Ovary (tissue), 9 donors: ENCODE results near the gene BRD7. TPM values are rescaled to one million over a fixed set of nuclear protein-coding genes. Genes with fewer than 3 reads are reported as not detected.

Experiments
- DNase-seq, 5 donors: peaks; one replicate each; pipeline ENCODE4 v3.0.0-alpha.2; 2019 to 2020
- H3K27ac ChIP-seq, 2 donors: fragments of 200-600 bp; one replicate each; pipeline versions ENCODE4 v1.5.1 to v1.8.0; 2019 to 2022
- H3K27me3 ChIP-seq: fragments of 200-600 bp; one replicate; pipeline ENCODE4 v1.8.0; 2022
- H3K36me3 ChIP-seq: fragments of 200-600 bp; sonication (generic); one replicate; pipeline ENCODE4 v1.5.1; 2019
- H3K4me1 ChIP-seq: one replicate; pipeline ENCODE4 v1.8.1; 2013; ENCODE audit warnings: mild to moderate bottlenecking, moderate library complexity; ENCODE audit not compliant: insufficient read depth
- H3K4me3 ChIP-seq: fragments of 200-600 bp; sonication (generic); one replicate; pipeline ENCODE4 v1.5.1; 2017
- H3K9me3 ChIP-seq, 2 donors: fragments of 200-600 bp in 1 of 2; sonication (generic) in 1 of 2; one replicate each; pipeline versions ENCODE4 v1.5.1 to v1.8.1; 2013 to 2019; ENCODE audit warnings: mild to moderate bottlenecking in 1 of 2, moderate library complexity in 1 of 2
- EP300 ChIP-seq: sonication (generic); formaldehyde crosslinking; IDR thresholded peaks from one replicate; pipeline ENCODE4 v1.6.1; 2017; ENCODE audit warnings: antibody characterized with exemption
- POLR2A ChIP-seq: fragments of 450-650 bp; IDR thresholded peaks from one replicate; pipeline ENCODE4 v1.6.1; 2017; ENCODE audit warnings: antibody characterized with exemption, mild to moderate bottlenecking, moderate library complexity
- WGBS, 3 donors: extraction: QIAGEN DNeasy Blood & Tissue Kit in 1 of 3; methylation state at CpG; one replicate each; pipeline versions ENCODE4 v1.1.5 to v1.1.7; 2013 to 2017; 5-methylcytosine and 5-hydroxymethylcytosine counted together
- intact Hi-C, 4 donors: fragments of 100-400 bp; cut with DNase I; formaldehyde crosslinking; loops; one replicate each; pipeline versions ENCODE4 v1.11.0 to v1.15.1; 2022 to 2023
- polyA plus RNA-seq, 2 donors: library from polyadenylated mRNA; stranded (reverse); fragments of 200-250 nt in 1 of 2; fragments of 350-450 nt in 1 of 2; fragmentation: Illumina TruSeq in 1 of 2; extraction: RNeasy Lipid Tissue Mini Kit (QIAGEN cat#74804) in 1 of 2; gene quantifications; one replicate each; pipeline ENCODE4 v1.2.3, GENCODE V29; 2013 to 2014
- total RNA-seq, 7 donors: library from RNA; depleted of rRNA in 2 of 7; stranded (reverse); fragments of >200 nt in 2 of 7; fragmentation: NEBNext Ultra II Directional in 3 of 7; extraction: Animal tissue kit (Norgen Biotek cat#: 25700) in 3 of 7; gene quantifications; one replicate each; pipeline versions ENCODE4 v1.1.0 to v1.2.4, GENCODE V29; 2016 to 2023
- TF ChIP-seq, protein P1 (sequence below), 3 donors: fragments of 450-650 bp in 2 of 3; fragments of 200-600 bp in 1 of 3; IDR thresholded peaks; one replicate each; pipeline versions ENCODE4 v1.5.1 to v1.8.0; 2016 to 2022; ENCODE audit warnings: antibody characterized with exemption in 3 of 3, mild to moderate bottlenecking in 1 of 3
- donor health status: DM: no; HTN: no; CAD: no; lungs with moderate emphysema.
- donor health status: DM: no; HTN: no; CAD: no.
- donor health status: Bipolar disorder and iron deficiency.
- donor health status: DM: yes; HTN: yes; CAD: no.
- donor health status: DM: no; HTN: no; CAD: no.
- donor health status: DM: yes; HTN: yes; CAD: no.

Gene BRD7
- total and polyA plus RNA-seq, 9 donors = 30.0 to 75.1 (median 53.5) TPM

DNA sequence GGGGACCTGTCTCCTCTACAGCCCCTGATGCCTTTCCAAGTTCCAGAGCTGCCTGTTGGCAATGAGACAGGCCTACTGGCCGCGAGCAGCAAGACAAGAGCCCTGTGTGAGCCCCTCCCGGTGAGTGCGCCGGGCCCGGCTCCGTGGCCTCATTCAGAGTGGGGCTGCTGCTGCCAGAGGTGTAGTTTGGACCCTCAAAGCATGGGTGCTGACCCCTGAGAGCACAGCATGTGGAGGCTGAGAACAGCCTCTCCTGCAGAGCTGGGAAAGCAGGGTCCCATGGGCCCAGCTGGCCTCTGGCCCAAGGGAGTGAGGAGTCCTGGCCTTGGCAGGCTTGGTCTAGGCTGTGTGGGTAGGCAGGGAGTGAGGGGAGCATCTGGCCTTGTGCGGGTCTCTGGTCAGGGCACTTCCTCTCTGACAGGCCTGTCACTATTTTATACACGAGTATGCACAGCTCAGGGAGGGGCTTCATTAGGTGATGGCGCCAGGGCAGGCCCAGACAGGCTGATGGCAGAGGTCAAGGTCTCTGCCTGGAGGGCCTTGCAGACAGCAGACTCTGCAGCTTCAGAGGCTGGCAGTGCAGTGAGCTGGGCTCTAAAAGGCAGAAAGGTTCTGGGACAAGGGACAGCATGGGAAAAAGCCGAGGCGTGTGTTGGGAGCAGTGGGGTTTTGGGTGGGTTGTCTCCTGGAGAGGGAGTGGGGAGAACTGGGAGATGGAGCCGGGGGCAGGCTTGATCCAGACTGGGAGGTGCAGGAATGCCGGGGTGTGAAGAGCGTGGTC is 59.1 kb downstream of the BRD7 start:
- intact Hi-C loops = loop anchor here in 1 of 4 donors (10.0 kb wide), 1 partner anchor 45 kb away; the partner anchor contains the start of gene ADCY7
- no peaks in the 10 kb centered on the region for H3K36me3 ChIP-seq
- peak overlapping the region in 1 of 2 donors; percentile 39 for H3K27ac ChIP-seq
- H3K9me3 ChIP-seq = no peaks in the 10 kb centered on the region
- peaks cover 20% of the 10 kb centered on the region for H3K4me1 ChIP-seq
- peak in 4 of 5 donors; percentile 58 to 80 (median 64) for DNase-seq
- no peaks in the 10 kb centered on the region for H3K27me3 ChIP-seq
- no peak overlapping the region for H3K4me3 ChIP-seq
- 17 to 20% (median 18%) methylated on average over 15 of the region's 15 CpGs for WGBS, 3 donors
- TF ChIP-seq POLR2A (no peak), EP300 (no peak)
- TF ChIP-seq, protein P1, sequence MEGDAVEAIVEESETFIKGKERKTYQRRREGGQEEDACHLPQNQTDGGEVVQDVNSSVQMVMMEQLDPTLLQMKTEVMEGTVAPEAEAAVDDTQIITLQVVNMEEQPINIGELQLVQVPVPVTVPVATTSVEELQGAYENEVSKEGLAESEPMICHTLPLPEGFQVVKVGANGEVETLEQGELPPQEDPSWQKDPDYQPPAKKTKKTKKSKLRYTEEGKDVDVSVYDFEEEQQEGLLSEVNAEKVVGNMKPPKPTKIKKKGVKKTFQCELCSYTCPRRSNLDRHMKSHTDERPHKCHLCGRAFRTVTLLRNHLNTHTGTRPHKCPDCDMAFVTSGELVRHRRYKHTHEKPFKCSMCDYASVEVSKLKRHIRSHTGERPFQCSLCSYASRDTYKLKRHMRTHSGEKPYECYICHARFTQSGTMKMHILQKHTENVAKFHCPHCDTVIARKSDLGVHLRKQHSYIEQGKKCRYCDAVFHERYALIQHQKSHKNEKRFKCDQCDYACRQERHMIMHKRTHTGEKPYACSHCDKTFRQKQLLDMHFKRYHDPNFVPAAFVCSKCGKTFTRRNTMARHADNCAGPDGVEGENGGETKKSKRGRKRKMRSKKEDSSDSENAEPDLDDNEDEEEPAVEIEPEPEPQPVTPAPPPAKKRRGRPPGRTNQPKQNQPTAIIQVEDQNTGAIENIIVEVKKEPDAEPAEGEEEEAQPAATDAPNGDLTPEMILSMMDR (IDR thresholded peaks at IDR 0.05) = no peak

DNA sequence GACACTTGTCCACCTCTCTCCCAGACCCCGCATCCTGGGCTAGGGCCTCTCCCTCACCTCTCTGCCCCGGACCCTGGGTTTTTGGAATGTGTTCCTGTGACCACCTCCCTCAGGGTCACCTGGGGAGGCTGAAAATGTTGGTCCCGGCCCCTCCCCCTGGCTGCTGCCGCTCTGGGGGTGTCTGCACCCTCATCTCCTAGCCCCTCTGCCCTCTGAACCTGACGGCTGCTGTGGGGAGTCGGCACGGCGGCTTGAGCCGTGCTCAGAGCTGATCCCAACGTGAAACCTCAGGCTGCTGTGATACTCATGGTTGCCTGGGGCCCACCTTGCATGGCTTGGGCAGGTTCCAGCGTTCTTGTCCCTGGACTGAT is 59.6 kb downstream of the BRD7 start:
- Histone ChIP-seq H3K4me3 (no peak overlapping the region), H3K36me3 (no peaks in the 10 kb centered on the region), H3K4me1 (peaks cover 20% of the 10 kb centered on the region), H3K27me3 (no peaks in the 10 kb centered on the region), H3K9me3 (no peaks in the 10 kb centered on the region), H3K27ac (peak overlapping the region in 1 of 2 donors; percentile 39)
- intact Hi-C loops = no loop called here
- TF ChIP-seq EP300 (no peak), POLR2A (no peak)
- TF ChIP-seq, protein P1 (IDR thresholded peaks at IDR 0.05) = no peak
- no peak for DNase-seq
- 64 to 69% (median 67%) methylated on average over 11 of the region's 11 CpGs for WGBS, 3 donors

DNA sequence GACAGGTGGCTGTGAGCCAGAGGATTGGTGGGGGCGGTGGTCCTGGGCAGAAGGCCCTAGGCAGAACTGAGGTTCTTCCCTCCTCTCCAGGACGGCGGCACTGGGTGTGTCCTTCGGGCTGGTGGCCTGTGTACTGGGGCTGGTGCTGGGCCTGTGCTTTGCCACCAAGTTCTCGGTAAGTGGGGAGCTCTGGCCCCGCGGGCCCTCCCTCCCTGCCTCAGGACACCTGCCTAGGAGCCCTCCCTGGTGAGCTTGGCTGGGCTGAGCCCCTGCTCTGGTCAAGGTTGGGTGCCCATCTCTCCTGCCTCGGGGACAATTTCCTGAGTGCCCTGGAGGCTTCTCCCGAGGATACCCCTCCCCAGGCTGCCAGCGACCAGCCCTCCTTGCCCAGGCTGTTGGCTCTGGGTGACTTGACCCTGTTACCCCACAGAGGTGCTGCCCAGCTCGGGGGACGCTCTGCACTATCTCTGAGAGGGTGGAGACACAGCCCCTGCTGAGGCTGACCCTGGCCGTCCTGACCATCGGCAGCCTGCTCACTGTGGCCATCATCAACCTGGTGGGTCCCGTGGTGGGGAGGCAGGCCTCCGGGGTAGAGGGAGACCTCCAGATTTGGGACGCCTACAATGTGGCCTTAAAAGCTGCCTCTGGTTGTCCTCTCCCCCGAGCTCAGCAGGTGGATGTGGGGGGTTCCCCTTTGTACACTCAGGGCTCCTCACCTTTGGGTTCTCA is 60.4 kb downstream of the BRD7 start:
- no peak overlapping the region for H3K4me3 ChIP-seq
- WGBS, 3 donors = 91 to 93% (median 92%) methylated on average over 14 to 18 of the region's 18 CpGs
- H3K27me3 ChIP-seq = no peaks in the 10 kb centered on the region
- peak overlapping the region in 1 of 2 donors; percentile 39 for H3K27ac ChIP-seq
- peak in 1 of 5 donors; percentile 25 for DNase-seq
- peaks cover 25% of the 10 kb centered on the region for H3K4me1 ChIP-seq
- TF ChIP-seq POLR2A (no peak), EP300 (no peak)
- TF ChIP-seq, protein P1 (IDR thresholded peaks at IDR 0.05) = no peak
- intact Hi-C loops = no loop called here
- H3K36me3 ChIP-seq = no peaks in the 10 kb centered on the region
- no peaks in the 10 kb centered on the region for H3K9me3 ChIP-seq

DNA sequence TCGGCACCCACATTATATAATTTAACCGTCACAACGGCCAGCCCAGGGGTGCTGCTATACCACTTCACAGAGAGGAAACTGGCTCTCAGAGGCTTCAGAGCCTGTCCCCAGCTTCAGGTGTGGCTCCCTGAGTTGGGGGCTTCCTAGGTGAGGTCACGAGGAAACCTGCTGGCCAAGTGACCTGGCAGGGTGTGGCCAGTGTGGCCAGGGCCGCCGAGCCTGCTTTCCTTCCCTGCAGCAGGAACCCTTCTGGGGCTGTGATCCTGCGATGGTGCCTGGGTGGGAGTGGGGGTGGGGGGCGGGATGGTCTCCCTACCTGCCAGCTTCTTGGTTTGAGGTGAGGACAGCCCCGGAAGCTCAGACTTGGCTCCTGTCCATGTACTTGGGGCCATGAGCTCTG is 62.5 kb downstream of the BRD7 start:
- no peaks in the 10 kb centered on the region for H3K36me3 ChIP-seq
- intact Hi-C loops = no loop called here
- TF ChIP-seq EP300 = no peak
- TF ChIP-seq POLR2A = no peak
- TF ChIP-seq, protein P1 (IDR thresholded peaks at IDR 0.05) = no peak
- 86 to 88% (median 87%) methylated on average over 9 of the region's 9 CpGs for WGBS, 3 donors
- no peak overlapping the region for H3K27ac ChIP-seq
- peak in 2 of 5 donors; percentile 12 to 17 for DNase-seq
- H3K27me3 ChIP-seq = no peaks in the 10 kb centered on the region
- peaks cover 31% of the 10 kb centered on the region for H3K4me1 ChIP-seq
- H3K4me3 ChIP-seq = no peak overlapping the region
- H3K9me3 ChIP-seq = no peaks in the 10 kb centered on the region
